Islet of Langerhans (tissue), 1 donor: ENCODE results near the gene RAD9A.

ENCODE experiments used
- FAIRE-seq: peaks from one replicate; lab custom pipeline; 2011; peaks lifted over from hg19 to GRCh38; lab: Jason Lieb, UNC

RAD9A gene

GRCh38 chr11:67428052-67429001 is 36.5 kb downstream of the RAD9A start, which contains the start of gene RPS6KB2:
Gene RPS6KB2 (plus strand): TSS chr11:67428494. CDS start chr11:67428546, 52 bp downstream.
- peak; percentile 33 for FAIRE-seq

GRCh38 chr11:67429038-67429668 is 37.4 kb downstream of the RAD9A start:
- FAIRE-seq = no peak

GRCh38 chr11:67429722-67430121 is 37.9 kb downstream of the RAD9A start:
- no peak for FAIRE-seq

- FAIRE-seq = no peak
Measured at GRCh38 chr11:67431346-67432249, 39.8 kb downstream of the RAD9A start.

GRCh38 chr11:67432655-67433349 is 41.0 kb downstream of the RAD9A start:
- FAIRE-seq = no peak

GRCh38 chr11:67433536-67434394 is 42.0 kb downstream of the RAD9A start:
- FAIRE-seq = no peak

- no peak for FAIRE-seq
Measured at GRCh38 chr11:67434395-67434881, 42.7 kb downstream of the RAD9A start.

GRCh38 chr11:67435031-67435726 is 43.4 kb downstream of the RAD9A start:
- no peak for FAIRE-seq

- no peak for FAIRE-seq
Measured at GRCh38 chr11:67435727-67436458, 44.1 kb downstream of the RAD9A start.

GRCh38 chr11:67436459-67437081 is 44.8 kb downstream of the RAD9A start:
- no peak for FAIRE-seq

GRCh38 chr11:67437082-67437808 is 45.5 kb downstream of the RAD9A start, which contains the start of gene PTPRCAP:
Gene PTPRCAP (minus strand): TSS chr11:67437682. CDS start chr11:67437619, 63 bp downstream.
- FAIRE-seq = no peak

- FAIRE-seq = no peak
Measured at GRCh38 chr11:67437809-67438157, 46.0 kb downstream of the RAD9A start.

GRCh38 chr11:67438158-67438902 is 46.5 kb downstream of the RAD9A start:
- FAIRE-seq = no peak

- FAIRE-seq = no peak
Measured at GRCh38 chr11:67439321-67440228, 47.8 kb downstream of the RAD9A start.

- no peak for FAIRE-seq
Measured at GRCh38 chr11:67440229-67441097, 48.7 kb downstream of the RAD9A start.
